Adrenal gland (tissue), 12 donors: ENCODE measurements around the gene SMIM12. TPM values are rescaled to one million over a fixed set of nuclear protein-coding genes. Genes with fewer than 3 reads are reported as not detected.

Experiments used
- DNase-seq, 7 donors: peaks; one replicate each; pipeline ENCODE4 v3.0.0-alpha.2; 2019 to 2020
- H3K27ac ChIP-seq, 5 donors: fragments of 200-600 bp; sonication (generic) in 4 of 5; 1 replicate in 3 of 5; 2 replicates in 2 of 5; pipeline versions ENCODE4 v1.5.1 to v1.8.0; 2016 to 2020; ENCODE audit warnings: mild to moderate bottlenecking in 1 of 5
- H3K27me3 ChIP-seq: fragments of 200-600 bp; 2 replicates; pipeline ENCODE4 v1.8.0; 2021
- H3K36me3 ChIP-seq, 2 donors: fragments of 200-600 bp; replicated peaks in 1 of 2; 1 replicate in 1 of 2; 2 replicates in 1 of 2; pipeline versions ENCODE4 v1.5.1 to v1.8.0; 2018 to 2022
- H3K4me1 ChIP-seq, 2 donors: fragments of 200-600 bp; replicated peaks in 1 of 2; 1 replicate in 1 of 2; 2 replicates in 1 of 2; pipeline versions ENCODE4 v1.5.1 to v1.8.0; 2018 to 2021
- H3K4me3 ChIP-seq, 4 donors: fragments of 200-600 bp; sonication (generic) in 3 of 4; one replicate each; pipeline ENCODE4 v1.5.1; 2016 to 2018
- H3K9me3 ChIP-seq, 3 donors: fragments of 200-600 bp; sonication (generic) in 1 of 3; replicated peaks in 1 of 3; 1 replicate in 2 of 3; 2 replicates in 1 of 3; pipeline versions ENCODE4 v1.5.1 to v1.8.0; 2016 to 2021
- CTCF ChIP-seq, 6 experiments: fragments of 450-650 bp in 4 of 6; fragments of 200-600 bp in 2 of 6; sonication (generic) in 1 of 6; IDR thresholded peaks; 1 replicate in 5 of 6; 2 replicates in 1 of 6; pipeline versions ENCODE4 v1.5.1 to v1.8.0; 2016 to 2021; ENCODE audit warnings: antibody characterized with exemption in 6 of 6, mild to moderate bottlenecking in 2 of 6, moderate library complexity in 1 of 6
- POLR2A ChIP-seq, 2 donors: fragments of 450-650 bp; IDR thresholded peaks; one replicate each; pipeline ENCODE4 v1.6.1; 2017; ENCODE audit warnings: antibody characterized with exemption in 2 of 2, mild to moderate bottlenecking in 2 of 2, moderate library complexity in 1 of 2
- WGBS, 4 donors: extraction: QIAGEN DNeasy Blood & Tissue Kit in 2 of 4; methylation state at CpG; one replicate each; pipeline versions ENCODE4 v1.1.5 to v1.1.7; 2013 to 2017; 5-methylcytosine and 5-hydroxymethylcytosine counted together
- intact Hi-C, 2 donors: fragments of 100-400 bp; cut with DNase I; formaldehyde crosslinking; loops; one replicate each; pipeline versions ENCODE4 v1.14.1 to v1.15.0; 2022 to 2023
- polyA plus RNA-seq, 3 donors: library from polyadenylated mRNA; stranded (reverse); fragments of 200-250 nt in 2 of 3; fragments of 350-450 nt in 1 of 3; fragmentation: Illumina TruSeq in 1 of 3; extraction: RNeasy Lipid Tissue Mini Kit (QIAGEN cat#74804) in 1 of 3; gene quantifications; one replicate each; pipeline ENCODE4 v1.2.3, GENCODE V29; 2013 to 2014
- total RNA-seq, 9 donors: library from RNA; depleted of rRNA in 4 of 9; stranded (reverse); fragments of >200 nt in 4 of 9; fragments of 120-200 nt in 1 of 9; fragmentation: NEBNext Ultra II Directional in 1 of 9; extraction: Animal tissue kit (Norgen Biotek cat#: 25700) in 1 of 9; gene quantifications; one replicate each; pipeline versions ENCODE4 v1.1.0 to v1.2.4, GENCODE V29; 2013 to 2023
- donor health status: healthy with polysubstance abuse.
- donor health status: Bipolar disorder and iron deficiency.
- donor health status: DM: yes; HTN: yes; CAD: no.
- donor health status: DM: no; HTN: no; CAD: no.
- donor health status: DM: no; HTN: no; CAD: no.
- donor health status: DM: yes; HTN: yes; CAD: no.

SMIM12 gene
- total and polyA plus RNA-seq, 12 donors = 16.2 to 129 (median 50.5) TPM

GRCh38 chr1:34866762-34867109 is 7.2 kb upstream of the SMIM12 start:
- intact Hi-C loops = loop anchor here (5.0 to 10.0 kb wide), 2 partner anchors 79 to 118 kb away; partner anchors contain the start of gene TMEM35B (in 1 of the 2)
- no peak for DNase-seq
- 28 to 31% methylated on average over 9 of the region's 9 CpGs; no CpG with 5 or more reads in 2 of the 4 donors for WGBS, 4 donors
- Histone ChIP-seq H3K4me1 (peaks cover 8 to 11% of the 10 kb centered on the region in 2 donors), H3K27me3 (no peaks in the 10 kb centered on the region), H3K4me3 (peak overlapping the region in 2 of 4 donors; percentile 57 to 85), H3K27ac (peak overlapping the region in 3 of 5 donors; percentile 53 to 84 (median 81)), H3K36me3 (no peaks in the 10 kb centered on the region), H3K9me3 (no peaks in the 10 kb centered on the region)
- TF ChIP-seq CTCF (IDR thresholded peaks at IDR 0.05) (no peak), POLR2A (IDR thresholded peaks at IDR 0.05) (no peak)

GRCh38 chr1:34865981-34866761 is 6.6 kb upstream of the SMIM12 start:
- H3K4me3 ChIP-seq = peak overlapping the region; percentile 25 to 87 (median 71)
- peak; percentile 82 to 94 (median 88) for DNase-seq
- no peaks in the 10 kb centered on the region for H3K27me3 ChIP-seq
- 0 to 2% (median 1%) methylated on average over 23 to 81 of the region's 81 CpGs for WGBS, 4 donors
- peak overlapping the region in 4 of 5 donors; percentile 53 to 84 (median 74) for H3K27ac ChIP-seq
- TF ChIP-seq POLR2A (IDR thresholded peaks at IDR 0.05) (peak; percentile 22 to 27), CTCF (IDR thresholded peaks at IDR 0.05) (peak; percentile 92 to 99 (median 96))
- no peaks in the 10 kb centered on the region for H3K9me3 ChIP-seq
- peaks cover 8 to 11% of the 10 kb centered on the region in 2 donors for H3K4me1 ChIP-seq
- H3K36me3 ChIP-seq = no peaks in the 10 kb centered on the region
- intact Hi-C loops = loop anchor here (5.0 to 10.0 kb wide), 2 partner anchors 79 to 119 kb away; partner anchors contain the start of gene TMEM35B (in 1 of the 2)

- intact Hi-C loops = loop anchor here (5.0 to 10.0 kb wide), 2 partner anchors 78 to 119 kb away; partner anchors contain the start of gene TMEM35B (in 1 of the 2)
- no peaks in the 10 kb centered on the region for H3K27me3 ChIP-seq
- TF ChIP-seq POLR2A (IDR thresholded peaks at IDR 0.05) = no peak
- TF ChIP-seq CTCF (IDR thresholded peaks at IDR 0.05) = no peak
- peak overlapping the region in 4 of 5 donors; percentile 53 to 84 (median 74) for H3K27ac ChIP-seq
- peaks cover 8 to 11% of the 10 kb centered on the region in 2 donors for H3K4me1 ChIP-seq
- peak overlapping the region in 3 of 4 donors; percentile 57 to 87 (median 85) for H3K4me3 ChIP-seq
- 20 to 33% (median 24%) methylated on average over 15 to 25 of the region's 25 CpGs for whole genome bisulfite sequencing, 4 donors
- peak in 1 of 7 donors; percentile 37 for DNase-seq
- H3K36me3 ChIP-seq = no peaks in the 10 kb centered on the region
- H3K9me3 ChIP-seq = no peaks in the 10 kb centered on the region
Measured at GRCh38 chr1:34865573-34865972, 6.0 kb upstream of the SMIM12 start.

GRCh38 chr1:34864759-34865158 is 5.2 kb upstream of the SMIM12 start:
- intact Hi-C loops = loop anchor here (5.0 to 10.0 kb wide), 2 partner anchors 77 to 120 kb away; partner anchors contain the start of gene TMEM35B (in 1 of the 2)
- Histone ChIP-seq H3K27ac (no peak overlapping the region), H3K9me3 (no peaks in the 10 kb centered on the region), H3K4me1 (peaks cover 8 to 11% of the 10 kb centered on the region in 2 donors), H3K27me3 (no peaks in the 10 kb centered on the region), H3K36me3 (no peaks in the 10 kb centered on the region), H3K4me3 (no peak overlapping the region)
- TF ChIP-seq POLR2A (IDR thresholded peaks at IDR 0.05) (no peak), CTCF (IDR thresholded peaks at IDR 0.05) (no peak)
- DNase-seq = no peak
- WGBS, 4 donors = 90 to 97% (median 91%) methylated on average over 7 to 8 of the region's 8 CpGs
